ENCODE data around the gene RBM19. TPM values are rescaled to one million over a fixed set of nuclear protein-coding genes. Genes with fewer than 3 reads are reported as not detected.

The RBM19 gene
- total and polyA plus RNA-seq, 2 of the 4 experiments (the other 2 are of a cell fraction) = 18.7 to 19.2 TPM

DNA sequence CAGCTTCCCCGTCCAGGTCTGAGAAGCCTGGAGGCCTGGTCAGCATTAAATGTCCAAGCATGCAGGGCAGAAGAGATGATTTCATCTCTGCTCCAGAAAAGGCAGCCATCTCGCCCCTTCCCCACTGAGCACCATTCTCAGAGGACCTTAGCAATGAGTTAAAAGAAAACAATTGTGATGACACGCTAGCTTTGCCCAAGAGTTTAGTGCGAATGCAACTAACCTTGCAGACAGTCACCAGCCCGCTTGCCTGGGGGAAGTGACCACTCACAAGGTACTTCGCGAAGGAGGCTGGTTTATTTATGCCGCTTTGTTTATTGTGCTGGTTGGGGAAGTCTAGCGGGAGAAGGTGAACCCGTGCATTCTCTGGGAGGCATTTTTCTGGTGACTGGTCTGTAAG is 170.7 kb downstream of the RBM19 start:
- no TSS peak for BruUV-seq (replicated peaks)
- Histone ChIP-seq H3K27me3 (ENCODE audit: control insufficient read depth, insufficient read depth, low read length) (peaks cover 21% of the 10 kb centered on the region; the same call in 1 of the 2 replicates), H2AK5ac (ENCODE audit: low read depth, low read length) (no peak overlapping the region), H4K20me1 (ENCODE audit: insufficient read depth, low read length) (no peaks in the 10 kb centered on the region), H3K23ac (ENCODE audit: low read depth, low read length) (no peak overlapping the region), H2AK9ac (replicated peaks; ENCODE audit: low read depth, low read length, poor library complexity) (no peak overlapping the region), H3K18ac (ENCODE audit: low read depth, low read length) (no peak overlapping the region), H3K27ac (ENCODE audit: insufficient read depth, low read length) (no peak overlapping the region), H3K4ac (ENCODE audit: low read depth, low read length) (no peak overlapping the region), H2BK20ac (ENCODE audit: low read depth, low read length) (no peak overlapping the region), H3K4me2 (ENCODE audit: low read depth, low read length) (no peak overlapping the region), H3K4me1 (ENCODE audit: control insufficient read depth, insufficient read depth, low read length) (no peaks in the 10 kb centered on the region), H3K9me1 (ENCODE audit: insufficient read depth, low read length) (no peaks in the 10 kb centered on the region), H3K56ac (ENCODE audit: extremely low read depth, insufficient read depth, low read length) (no peak overlapping the region), H2AFZ (replicated peaks; ENCODE audit: low read length, poor library complexity) (no peak overlapping the region), H4K8ac (ENCODE audit: low read depth in 2 of 2, low read length in 2 of 2) (no peak overlapping the region), H3K4me3 (ENCODE audit: insufficient read depth, low read depth, low read length) (no peak overlapping the region), H4K91ac (ENCODE audit: insufficient read depth, low read depth, low read length) (no peak overlapping the region), H2BK5ac (ENCODE audit: low read depth, low read length, poor library complexity, severe bottlenecking) (no peak overlapping the region), H4K5ac (ENCODE audit: low read depth, low read length) (no peak overlapping the region), H3K9me3 (ENCODE audit: control insufficient read depth, insufficient read depth, low read length) (no peaks in the 10 kb centered on the region), H3K14ac (replicated peaks; ENCODE audit: low read depth, low read length) (no peak overlapping the region), H2BK120ac (ENCODE audit: low read depth, low read length) (no peak overlapping the region), H3K9ac (ENCODE audit: low read depth, low read length) (no peak overlapping the region), H3K36me3 (ENCODE audit: control insufficient read depth, insufficient read depth, low read length) (no peaks in the 10 kb centered on the region), H3K79me1 (ENCODE audit: low read depth in 1 of 2, low read length in 2 of 2) (no peaks in the 10 kb centered on the region), H2BK15ac (ENCODE audit: low read depth, low read length) (no peak overlapping the region)
- TF ChIP-seq, protein P1, sequence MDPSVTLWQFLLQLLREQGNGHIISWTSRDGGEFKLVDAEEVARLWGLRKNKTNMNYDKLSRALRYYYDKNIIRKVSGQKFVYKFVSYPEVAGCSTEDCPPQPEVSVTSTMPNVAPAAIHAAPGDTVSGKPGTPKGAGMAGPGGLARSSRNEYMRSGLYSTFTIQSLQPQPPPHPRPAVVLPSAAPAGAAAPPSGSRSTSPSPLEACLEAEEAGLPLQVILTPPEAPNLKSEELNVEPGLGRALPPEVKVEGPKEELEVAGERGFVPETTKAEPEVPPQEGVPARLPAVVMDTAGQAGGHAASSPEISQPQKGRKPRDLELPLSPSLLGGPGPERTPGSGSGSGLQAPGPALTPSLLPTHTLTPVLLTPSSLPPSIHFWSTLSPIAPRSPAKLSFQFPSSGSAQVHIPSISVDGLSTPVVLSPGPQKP (IDR thresholded peaks at IDR 0.05; ENCODE audit: borderline replicate concordance, low read depth, low read length) = no peak
- TF ChIP-seq MAZ (IDR thresholded peaks at IDR 0.05; ENCODE audit: borderline replicate concordance, low read depth, low read length) = no peak
- TF ChIP-seq CTCF (conservative IDR thresholded peaks at IDR 0.05; ENCODE audit: low read depth, low read length) = no peak
- no peak for TF ChIP-seq SMC3 (IDR thresholded peaks at IDR 0.05; ENCODE audit: low read depth, low read length)
- TF ChIP-seq RAD21 (IDR thresholded peaks at IDR 0.05; ENCODE audit: low read length) = no peak
- no peak for TF ChIP-seq CEBPB (IDR thresholded peaks at IDR 0.05; ENCODE audit: low read depth, low read length)
- no peak for TF ChIP-seq NFE2L2 (IDR thresholded peaks at IDR 0.05; ENCODE audit: low read depth, low read length)
- TF ChIP-seq RCOR1 (IDR thresholded peaks at IDR 0.05; ENCODE audit: insufficient replicate concordance, low read length) = no peak
- no peak for TF ChIP-seq FOS (IDR thresholded peaks at IDR 0.05; ENCODE audit: low read depth, low read length)
- no peak for TF ChIP-seq BHLHE40 (IDR thresholded peaks at IDR 0.05; ENCODE audit: low read depth, low read length)
- TF ChIP-seq RFX5 (IDR thresholded peaks at IDR 0.05; ENCODE audit: low read depth, low read length) = no peak
- no peak for TF ChIP-seq MAFK (IDR thresholded peaks at IDR 0.05; ENCODE audit: low read depth, low read length)
- TF ChIP-seq MXI1 (IDR thresholded peaks at IDR 0.05; ENCODE audit: borderline replicate concordance, low read depth, low read length) = no peak
- no peak for TF ChIP-seq POLR2A (IDR thresholded peaks at IDR 0.05; ENCODE audit: low read depth, low read length)
- TF ChIP-seq, protein P2, sequence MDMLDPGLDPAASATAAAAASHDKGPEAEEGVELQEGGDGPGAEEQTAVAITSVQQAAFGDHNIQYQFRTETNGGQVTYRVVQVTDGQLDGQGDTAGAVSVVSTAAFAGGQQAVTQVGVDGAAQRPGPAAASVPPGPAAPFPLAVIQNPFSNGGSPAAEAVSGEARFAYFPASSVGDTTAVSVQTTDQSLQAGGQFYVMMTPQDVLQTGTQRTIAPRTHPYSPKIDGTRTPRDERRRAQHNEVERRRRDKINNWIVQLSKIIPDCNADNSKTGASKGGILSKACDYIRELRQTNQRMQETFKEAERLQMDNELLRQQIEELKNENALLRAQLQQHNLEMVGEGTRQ (IDR thresholded peaks at IDR 0.05; ENCODE audit: low read depth, low read length) = no peak
- no peak for TF ChIP-seq CHD1 (IDR thresholded peaks at IDR 0.05; ENCODE audit: low read depth, low read length)
- DNase-seq (no peak), ATAC-seq (ENCODE audit: low read depth) (no peak)
- in situ Hi-C loops (cut with MboI; ENCODE audit: low sequenced_read_pairs) (no loop called here), dilution Hi-C loops (cut with HindIII; ENCODE audit: low sequenced_read_pairs, unreplicated experiment) (no loop called here), intact Hi-C loops (cut with micrococcal nuclease) (no loop called here)
- ChIA-PET POLR2A (ENCODE audit: unreplicated experiment) (no interaction called here), CTCF (no interaction called here)
- WGBS, 2 experiments (ENCODE audit: extremely low coverage in 2 of 2, insufficient read length in 1 of 2) = 92% methylated on average over 2 of the region's 10 CpGs; no CpG with 5 or more reads in 1 of the 2 experiments
